PFSK-1 (cell line): ENCODE results near the gene REPS1.

Source experiments
- POLR2AphosphoS5 ChIP-seq: IDR thresholded peaks from 2 replicates; pipeline ENCODE4 v1.6.1; 2012; ENCODE audit warnings: low read depth, mild to moderate bottlenecking, control low read depth, low read length, moderate library complexity
- SIN3A ChIP-seq: IDR thresholded peaks from 2 replicates; pipeline ENCODE4 v1.6.1; 2012; ENCODE audit warnings: mild to moderate bottlenecking, low read length, moderate library complexity, borderline replicate concordance; ENCODE audit not compliant: insufficient read depth
- TAF1 ChIP-seq: IDR thresholded peaks from 2 replicates; pipeline ENCODE4 v1.6.1; 2012; ENCODE audit warnings: low read length, control low read depth, borderline replicate concordance; ENCODE audit not compliant: insufficient read depth
- TF ChIP-seq, protein P1 (sequence below), 2 experiments: IDR thresholded peaks; 2 replicates each; pipeline versions ENCODE4 v1.6.1 to v1.8.0; 2011 to 2012; ENCODE audit warnings: low read depth in 2 of 2, low read length in 2 of 2, control low read depth in 1 of 2, inconsistent platforms in 1 of 2, mild to moderate bottlenecking in 1 of 2, moderate library complexity in 1 of 2; ENCODE audit not compliant: insufficient read depth in 1 of 2

DNA sequence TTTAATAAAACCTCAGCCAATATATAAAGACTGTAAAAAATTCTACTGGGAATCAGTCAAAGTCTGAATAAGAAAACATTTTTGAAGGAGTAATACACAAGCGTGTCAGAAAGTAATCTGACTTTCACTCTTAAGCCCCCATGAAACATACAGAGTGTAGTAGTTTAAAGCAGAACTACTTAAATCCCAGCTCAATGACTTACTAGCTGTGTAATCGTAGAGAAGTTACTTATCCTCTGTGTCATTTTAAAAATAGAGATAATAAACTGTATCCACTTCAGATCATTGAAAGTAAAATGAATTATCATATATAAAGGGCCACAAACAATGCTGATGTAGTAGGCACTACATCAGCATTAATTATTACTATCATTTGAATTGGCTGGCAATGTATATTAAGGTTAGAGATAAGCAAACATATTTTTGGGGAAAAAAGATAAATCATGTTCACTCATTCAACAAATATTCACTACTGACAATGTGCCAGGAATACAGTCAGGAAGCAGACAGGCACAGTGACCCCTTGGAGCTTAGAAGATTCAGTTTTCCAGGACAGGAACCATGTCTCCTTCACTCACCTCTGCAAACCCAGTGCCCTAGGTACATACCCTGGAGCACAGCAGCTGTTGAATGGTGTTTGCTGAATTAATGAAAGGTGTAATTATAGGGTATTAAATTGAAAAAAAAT, 14.4 kb downstream of the REPS1 start:
- no peak for TF ChIP-seq POLR2AphosphoS5
- TF ChIP-seq, protein P1, sequence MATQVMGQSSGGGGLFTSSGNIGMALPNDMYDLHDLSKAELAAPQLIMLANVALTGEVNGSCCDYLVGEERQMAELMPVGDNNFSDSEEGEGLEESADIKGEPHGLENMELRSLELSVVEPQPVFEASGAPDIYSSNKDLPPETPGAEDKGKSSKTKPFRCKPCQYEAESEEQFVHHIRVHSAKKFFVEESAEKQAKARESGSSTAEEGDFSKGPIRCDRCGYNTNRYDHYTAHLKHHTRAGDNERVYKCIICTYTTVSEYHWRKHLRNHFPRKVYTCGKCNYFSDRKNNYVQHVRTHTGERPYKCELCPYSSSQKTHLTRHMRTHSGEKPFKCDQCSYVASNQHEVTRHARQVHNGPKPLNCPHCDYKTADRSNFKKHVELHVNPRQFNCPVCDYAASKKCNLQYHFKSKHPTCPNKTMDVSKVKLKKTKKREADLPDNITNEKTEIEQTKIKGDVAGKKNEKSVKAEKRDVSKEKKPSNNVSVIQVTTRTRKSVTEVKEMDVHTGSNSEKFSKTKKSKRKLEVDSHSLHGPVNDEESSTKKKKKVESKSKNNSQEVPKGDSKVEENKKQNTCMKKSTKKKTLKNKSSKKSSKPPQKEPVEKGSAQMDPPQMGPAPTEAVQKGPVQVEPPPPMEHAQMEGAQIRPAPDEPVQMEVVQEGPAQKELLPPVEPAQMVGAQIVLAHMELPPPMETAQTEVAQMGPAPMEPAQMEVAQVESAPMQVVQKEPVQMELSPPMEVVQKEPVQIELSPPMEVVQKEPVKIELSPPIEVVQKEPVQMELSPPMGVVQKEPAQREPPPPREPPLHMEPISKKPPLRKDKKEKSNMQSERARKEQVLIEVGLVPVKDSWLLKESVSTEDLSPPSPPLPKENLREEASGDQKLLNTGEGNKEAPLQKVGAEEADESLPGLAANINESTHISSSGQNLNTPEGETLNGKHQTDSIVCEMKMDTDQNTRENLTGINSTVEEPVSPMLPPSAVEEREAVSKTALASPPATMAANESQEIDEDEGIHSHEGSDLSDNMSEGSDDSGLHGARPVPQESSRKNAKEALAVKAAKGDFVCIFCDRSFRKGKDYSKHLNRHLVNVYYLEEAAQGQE (IDR thresholded peaks at IDR 0.05; ENCODE audit: insufficient read depth in 1 of 2, low read depth in 2 of 2, low read length in 2 of 2): no peak
- TF ChIP-seq SIN3A: no peak
- no peak for TF ChIP-seq TAF1
